ENCODE measurements around the gene TMEM150A. TPM values are rescaled to one million over a fixed set of nuclear protein-coding genes. Genes with fewer than 3 reads are reported as not detected.

The TMEM150A gene
- total RNA-seq, 2 experiments from 2014 or later: 0.92 to 1.1 TPM

DNA sequence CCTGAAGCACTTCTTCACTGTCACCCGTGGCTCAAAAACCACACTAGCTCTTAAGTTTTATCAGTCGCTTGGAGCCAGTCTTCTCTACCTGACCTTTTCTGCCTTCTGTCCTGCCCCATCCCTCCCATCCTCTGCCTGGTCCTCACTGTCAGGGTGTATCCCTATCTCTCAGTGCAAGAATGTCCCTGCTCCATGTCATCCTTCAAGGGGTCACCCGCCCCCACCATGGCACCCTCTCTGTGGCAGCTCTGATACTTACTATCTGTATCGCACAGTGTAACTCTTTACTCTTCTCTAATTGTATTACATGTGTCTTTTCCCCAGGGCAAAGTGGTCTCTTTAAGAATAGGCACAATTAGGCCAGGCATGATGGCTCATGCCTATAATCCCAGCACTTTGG is 13.9 kb downstream of the TMEM150A start:
- POLR2A ChIA-PET: interaction anchor here (1.6 kb wide), 1 partner anchor 169 kb away, joined by 4 read pairs; no protein-coding TSS in a partner anchor
- Histone ChIP-seq H3K79me2 (ENCODE audit: insufficient read depth, low read depth, low read length) (no peaks in the 10 kb centered on the region), H3K4me3 (ENCODE audit: low read depth, low read length, poor library complexity, severe bottlenecking) (no peak overlapping the region), H3K27ac (ENCODE audit: low read depth, low read length, poor library complexity, severe bottlenecking) (no peak overlapping the region), H3K4me2 (ENCODE audit: low read length) (no peak overlapping the region), H3K36me3 (ENCODE audit: insufficient read depth, low read length) (peaks cover 7% of the 10 kb centered on the region; the same call in 1 of the 2 replicates), H4K20me1 (ENCODE audit: insufficient read depth, low read length) (no peaks in the 10 kb centered on the region), H3K9me2 (ENCODE audit: insufficient read depth, low read length) (no peaks in the 10 kb centered on the region), H3K4me1 (ENCODE audit: insufficient read depth, low read length, poor library complexity, severe bottlenecking) (peaks cover 13% of the 10 kb centered on the region), H3K9me3 (ENCODE audit: low read length) (no peaks in the 10 kb centered on the region), H2AFZ (ENCODE audit: low read length) (no peak overlapping the region)
- intact Hi-C loops (cut with micrococcal nuclease; ENCODE audit: unreplicated experiment): no loop called here
- no TSS peak for BruUV-seq (replicated peaks)
- TF ChIP-seq, protein P1, sequence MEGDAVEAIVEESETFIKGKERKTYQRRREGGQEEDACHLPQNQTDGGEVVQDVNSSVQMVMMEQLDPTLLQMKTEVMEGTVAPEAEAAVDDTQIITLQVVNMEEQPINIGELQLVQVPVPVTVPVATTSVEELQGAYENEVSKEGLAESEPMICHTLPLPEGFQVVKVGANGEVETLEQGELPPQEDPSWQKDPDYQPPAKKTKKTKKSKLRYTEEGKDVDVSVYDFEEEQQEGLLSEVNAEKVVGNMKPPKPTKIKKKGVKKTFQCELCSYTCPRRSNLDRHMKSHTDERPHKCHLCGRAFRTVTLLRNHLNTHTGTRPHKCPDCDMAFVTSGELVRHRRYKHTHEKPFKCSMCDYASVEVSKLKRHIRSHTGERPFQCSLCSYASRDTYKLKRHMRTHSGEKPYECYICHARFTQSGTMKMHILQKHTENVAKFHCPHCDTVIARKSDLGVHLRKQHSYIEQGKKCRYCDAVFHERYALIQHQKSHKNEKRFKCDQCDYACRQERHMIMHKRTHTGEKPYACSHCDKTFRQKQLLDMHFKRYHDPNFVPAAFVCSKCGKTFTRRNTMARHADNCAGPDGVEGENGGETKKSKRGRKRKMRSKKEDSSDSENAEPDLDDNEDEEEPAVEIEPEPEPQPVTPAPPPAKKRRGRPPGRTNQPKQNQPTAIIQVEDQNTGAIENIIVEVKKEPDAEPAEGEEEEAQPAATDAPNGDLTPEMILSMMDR (conservative IDR thresholded peaks at IDR 0.05; ENCODE audit: low read length): no peak
- no peak for TF ChIP-seq EZH2phosphoT487 (IDR thresholded peaks at IDR 0.05; ENCODE audit: borderline replicate concordance, low read depth, low read length)
- CTCF ChIA-PET (ENCODE audit: unreplicated experiment): interaction anchor here (0.6 kb wide), 1 partner anchor 21 kb away, joined by 3 read pairs; no protein-coding TSS in a partner anchor
- DNase-seq (ENCODE audit: low spot score): no peak

GRCh38 chr2:85588236-85588635 is 14.3 kb downstream of the TMEM150A start:
- CTCF ChIA-PET (ENCODE audit: unreplicated experiment): interaction anchor here (0.6 kb wide), 1 partner anchor 21 kb away, joined by 3 read pairs; no protein-coding TSS in a partner anchor
- POLR2A ChIA-PET: interaction anchor here (1.6 kb wide), 1 partner anchor 169 kb away, joined by 4 read pairs; no protein-coding TSS in a partner anchor
- H3K9me2 ChIP-seq (ENCODE audit: insufficient read depth, low read length): no peaks in the 10 kb centered on the region
- DNase-seq (ENCODE audit: low spot score): no peak
- TF ChIP-seq, protein P1 (conservative IDR thresholded peaks at IDR 0.05; ENCODE audit: low read length): no peak
- TF ChIP-seq EZH2phosphoT487 (IDR thresholded peaks at IDR 0.05; ENCODE audit: borderline replicate concordance, low read depth, low read length): no peak
- BruUV-seq (replicated peaks): no TSS peak
- intact Hi-C loops (cut with micrococcal nuclease; ENCODE audit: unreplicated experiment): no loop called here
- peaks cover 13% of the 10 kb centered on the region for H3K4me1 ChIP-seq (ENCODE audit: insufficient read depth, low read length, poor library complexity, severe bottlenecking)
- no peaks in the 10 kb centered on the region for H3K9me3 ChIP-seq (ENCODE audit: low read length)
- no peaks in the 10 kb centered on the region for H4K20me1 ChIP-seq (ENCODE audit: insufficient read depth, low read length)
- no peak overlapping the region for H3K4me2 ChIP-seq (ENCODE audit: low read length)
- H3K27ac ChIP-seq (ENCODE audit: low read depth, low read length, poor library complexity, severe bottlenecking): no peak overlapping the region
- no peak overlapping the region for H2AFZ ChIP-seq (ENCODE audit: low read length)
- no peaks in the 10 kb centered on the region for H3K79me2 ChIP-seq (ENCODE audit: insufficient read depth, low read depth, low read length)
- H3K4me3 ChIP-seq (ENCODE audit: low read depth, low read length, poor library complexity, severe bottlenecking): no peak overlapping the region
- peaks cover 11% of the 10 kb centered on the region; the same call in 1 of the 2 replicates for H3K36me3 ChIP-seq (ENCODE audit: insufficient read depth, low read length)

GRCh38 chr2:85585781-85586105 is 16.8 kb downstream of the TMEM150A start:
- DNase-seq (ENCODE audit: low spot score): no peak
- BruUV-seq (replicated peaks): no TSS peak
- no peak overlapping the region for H2AFZ ChIP-seq (ENCODE audit: low read length)
- no peaks in the 10 kb centered on the region for H3K9me3 ChIP-seq (ENCODE audit: low read length)
- H3K27ac ChIP-seq (ENCODE audit: low read depth, low read length, poor library complexity, severe bottlenecking): no peak overlapping the region
- H3K4me3 ChIP-seq (ENCODE audit: low read depth, low read length, poor library complexity, severe bottlenecking): no peak overlapping the region
- no peak overlapping the region for H3K4me2 ChIP-seq (ENCODE audit: low read length)
- peaks cover 33% of the 10 kb centered on the region for H3K36me3 ChIP-seq (ENCODE audit: insufficient read depth, low read length)
- H3K79me2 ChIP-seq (ENCODE audit: insufficient read depth, low read depth, low read length): no peaks in the 10 kb centered on the region
- CTCF ChIA-PET (ENCODE audit: unreplicated experiment): interaction anchor here (1.1 kb wide), 1 partner anchor 10 kb away, joined by 3 read pairs; the partner anchor contains the start of gene RNF181
- no peaks in the 10 kb centered on the region for H3K9me2 ChIP-seq (ENCODE audit: insufficient read depth, low read length)
- H3K4me1 ChIP-seq (ENCODE audit: insufficient read depth, low read length, poor library complexity, severe bottlenecking): peaks cover 13% of the 10 kb centered on the region
- no peaks in the 10 kb centered on the region for H4K20me1 ChIP-seq (ENCODE audit: insufficient read depth, low read length)
- intact Hi-C loops (cut with micrococcal nuclease; ENCODE audit: unreplicated experiment): no loop called here
- POLR2A ChIA-PET: interaction anchor here (1.0 kb wide), 1 partner anchor 8 kb away, joined by 4 read pairs; the partner anchor contains the start of gene VAMP8
- TF ChIP-seq, protein P1 (conservative IDR thresholded peaks at IDR 0.05; ENCODE audit: low read length): no peak
- TF ChIP-seq EZH2phosphoT487 (IDR thresholded peaks at IDR 0.05; ENCODE audit: borderline replicate concordance, low read depth, low read length): no peak

All from OCI-LY7 (cell line).